Middle frontal gyrus (tissue), 1 donor: ENCODE results near the gene TRIM39.
"Not testable (repeated sequence)": the region's sequence is repeated elsewhere in the genome, so short reads cannot be mapped to it uniquely, and the experiment has no call there.

ENCODE experiments used
- DNase-seq: peaks from one replicate; pipeline ENCODE4 v3.0.0-alpha.2; 2015; ENCODE audit warnings: low spot score; ENCODE audit errors: extremely low spot score

Gene TRIM39

DNA sequence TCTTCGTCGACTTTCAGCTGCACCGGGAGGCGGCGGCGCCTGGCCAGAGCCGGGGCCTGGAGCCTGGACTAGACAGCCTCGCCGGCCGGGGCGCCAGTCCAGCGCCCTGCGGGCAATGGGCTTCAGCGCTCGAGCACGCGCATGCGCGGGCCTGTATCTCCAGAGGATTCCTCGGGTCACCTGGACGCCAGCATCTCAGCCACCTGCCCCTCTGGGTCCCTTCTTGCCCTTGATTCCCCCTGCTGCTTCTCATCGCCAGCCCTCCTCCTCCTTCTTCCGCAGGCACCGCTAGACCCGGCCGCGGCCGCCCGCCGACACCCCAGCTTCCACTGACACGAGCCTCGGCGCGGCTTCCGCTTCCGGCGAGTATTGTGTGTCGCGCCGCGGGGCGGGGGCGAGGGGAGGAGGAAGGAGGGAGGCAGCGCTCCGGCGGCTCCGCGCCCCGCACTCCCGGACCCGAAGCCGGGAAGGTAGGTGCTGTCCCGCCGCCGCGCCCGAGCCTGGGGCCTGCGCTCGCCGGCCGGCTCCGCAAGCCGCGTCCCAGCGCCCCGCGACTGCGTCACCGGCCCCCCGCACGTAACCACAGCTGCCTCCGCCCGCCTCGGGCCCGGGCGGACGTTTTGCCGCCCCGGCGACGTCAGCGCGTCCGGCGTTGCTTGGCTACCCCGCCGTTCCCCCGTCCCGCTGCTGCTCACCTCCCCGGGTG, at the start of gene TRIM39:
Gene TRIM39 (plus strand): TSS at position 402 of the 706 bp plus-strand sequence. CDS start 2,391 bp downstream, outside the sequence.
- peak; percentile 71 for DNase-seq

DNA sequence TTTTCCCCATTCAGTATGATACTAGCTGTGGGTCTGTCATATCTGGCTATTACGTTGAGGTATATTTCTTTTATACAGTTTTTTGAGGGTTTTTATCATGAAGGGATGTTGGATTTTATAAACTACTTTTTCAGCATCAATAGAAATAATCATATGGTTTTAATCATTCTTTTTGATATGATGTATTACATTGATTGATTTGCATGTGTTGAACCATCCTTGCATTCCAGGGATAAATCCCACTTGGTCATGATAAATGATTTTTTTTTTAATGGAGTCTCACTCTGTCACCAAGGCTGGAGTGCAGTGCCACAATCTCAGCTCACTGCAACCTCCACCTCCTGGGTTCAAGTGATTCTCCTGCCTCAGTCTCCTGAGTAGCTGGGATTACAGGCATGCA, 45.7 kb upstream of the TRIM39 start:
- DNase-seq, result not testable (repeated sequence)

DNA sequence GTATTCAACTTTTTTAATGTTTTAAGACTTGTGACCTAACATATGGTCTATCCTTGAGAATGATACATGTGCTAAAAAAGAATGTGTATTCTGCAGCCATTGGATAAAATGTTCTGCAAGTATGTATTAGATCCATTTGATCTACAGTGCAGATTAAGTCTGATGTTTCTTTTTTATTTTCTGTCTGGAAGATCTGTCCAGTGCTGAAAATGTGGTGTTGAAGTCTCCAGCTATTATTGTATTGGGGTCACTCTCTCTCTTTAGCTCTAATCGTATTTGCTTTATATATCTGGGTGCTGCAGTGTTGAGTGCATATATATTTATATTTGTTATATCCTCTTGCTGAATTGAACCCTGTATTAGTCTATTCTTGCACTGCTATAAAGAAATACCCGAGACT, 44.2 kb upstream of the TRIM39 start:
- no peak for DNase-seq

- no peak for DNase-seq
Measured at GRCh38 chr6:30283761-30284160, 43.0 kb upstream of the TRIM39 start.

GRCh38 chr6:30287139-30287538, 39.6 kb upstream of the TRIM39 start:
- DNase-seq, result no peak

DNA sequence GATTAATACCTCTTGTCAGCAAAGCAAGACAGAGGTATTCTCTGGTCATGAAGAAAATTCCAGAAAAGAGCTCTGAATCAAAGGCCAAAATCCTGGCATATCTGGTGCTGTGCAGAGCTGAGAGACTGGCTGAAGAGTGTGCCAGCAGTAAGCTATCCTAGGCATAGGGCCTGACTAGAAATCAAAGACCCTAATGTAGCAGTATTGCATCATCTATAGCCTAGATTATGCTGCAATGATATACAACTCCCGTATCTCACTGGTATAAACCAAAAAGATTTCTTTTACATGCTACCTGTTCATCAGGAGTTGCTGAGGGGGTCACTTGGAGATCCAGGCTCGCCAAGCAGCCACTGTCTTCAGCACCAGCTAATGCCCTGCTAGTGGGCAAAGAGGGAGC, 30.9 kb upstream of the TRIM39 start:
- no peak for DNase-seq

GRCh38 chr6:30304002-30304401, 22.7 kb upstream of the TRIM39 start:
- DNase-seq, result no peak

- DNase-seq, result no peak
Measured at GRCh38 chr6:30311101-30311500, 15.6 kb upstream of the TRIM39 start.

DNA sequence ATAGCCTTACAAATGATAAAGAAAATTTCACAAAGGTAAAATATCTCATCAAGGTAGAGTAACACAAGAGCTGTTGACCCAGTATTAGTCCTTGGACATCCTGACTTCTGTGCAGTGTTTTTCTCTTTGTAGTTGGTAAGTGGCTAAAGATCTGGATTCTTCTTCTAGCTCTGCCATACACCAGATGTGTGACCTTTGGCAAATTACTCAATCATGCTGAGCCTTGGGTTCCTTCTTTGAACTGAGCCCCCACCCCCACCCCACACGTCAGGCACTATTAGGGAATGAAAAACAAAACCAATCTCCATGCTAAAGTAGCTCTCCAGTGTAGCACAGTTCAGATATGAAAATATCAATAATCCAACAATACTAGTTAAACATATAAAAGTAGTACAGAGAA, 15.1 kb upstream of the TRIM39 start:
- DNase-seq, result no peak

DNA sequence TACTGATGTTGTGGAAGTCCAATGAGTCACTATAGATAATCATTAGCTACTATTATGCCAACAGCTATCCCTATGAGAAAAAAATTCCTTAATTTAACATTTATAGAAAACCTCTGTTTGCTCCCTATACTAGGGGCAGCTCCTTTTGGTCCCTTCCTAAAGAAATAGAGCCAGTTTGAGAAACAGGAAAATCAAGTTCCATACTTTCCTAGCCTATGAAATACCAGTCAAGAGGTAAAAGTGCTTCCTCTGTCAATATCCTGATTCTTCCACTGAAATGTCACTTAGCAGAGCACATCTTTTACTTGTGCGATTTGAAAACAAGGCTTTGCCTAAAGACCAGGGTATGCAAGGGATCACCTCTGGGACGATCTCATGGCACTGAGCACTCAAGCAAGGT, 14.5 kb upstream of the TRIM39 start:
- DNase-seq, result no peak

DNA sequence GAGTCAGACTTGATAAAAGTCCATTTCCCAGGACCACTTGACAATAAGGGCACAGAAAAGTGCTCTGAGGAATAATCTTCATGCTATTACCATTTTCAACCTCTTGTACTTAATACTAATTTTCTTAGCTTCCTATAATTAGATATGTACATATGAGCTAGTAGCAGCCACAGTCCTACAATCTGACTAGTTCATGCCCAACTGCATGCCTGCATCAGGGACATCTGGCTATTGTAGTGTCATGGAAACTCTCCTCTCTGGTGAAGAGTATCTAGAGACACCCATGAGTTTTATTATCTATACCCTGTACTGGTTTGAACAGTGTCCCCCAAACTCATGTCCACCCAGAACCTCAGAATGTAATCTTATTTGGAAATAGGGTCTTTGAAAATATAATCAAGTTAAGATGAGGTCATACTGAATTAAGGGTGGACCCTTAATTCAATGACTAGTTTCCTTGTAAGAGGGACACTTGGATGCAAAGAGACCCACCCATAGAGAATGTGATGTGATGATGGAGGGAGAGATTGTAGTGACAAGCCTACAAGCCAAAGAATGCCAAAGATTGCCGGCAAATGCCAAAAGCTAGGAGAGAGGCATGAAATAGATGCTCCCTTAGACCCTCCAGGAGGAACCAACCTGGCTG, 13.9 kb upstream of the TRIM39 start:
- no peak for DNase-seq

DNA sequence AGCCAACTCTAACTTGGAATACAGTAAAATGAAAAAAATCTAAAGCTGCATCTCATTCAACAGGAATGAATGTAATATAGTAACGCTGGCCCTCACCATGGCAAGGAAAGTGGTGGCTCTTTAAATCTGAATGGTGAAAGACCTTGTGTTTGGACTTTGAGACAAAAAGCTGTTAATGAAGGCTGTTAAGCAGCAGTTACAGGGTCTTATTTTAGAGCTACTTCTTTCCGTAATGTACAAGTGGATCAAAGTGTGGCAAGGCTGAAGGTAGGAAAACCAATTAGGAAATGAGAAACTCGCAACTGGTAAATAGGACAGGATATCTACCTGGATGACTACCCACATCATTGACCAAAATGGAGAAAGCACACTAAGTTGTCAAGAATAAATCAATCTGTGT, 11.6 kb upstream of the TRIM39 start:
- DNase-seq, result no peak

GRCh38 chr6:30317913-30318589, 8.7 kb upstream of the TRIM39 start:
- no peak for DNase-seq

GRCh38 chr6:30319146-30319835, 7.4 kb upstream of the TRIM39 start:
- no peak for DNase-seq

- DNase-seq, result no peak
Measured at GRCh38 chr6:30321692-30322388, 4.9 kb upstream of the TRIM39 start.

- DNase-seq, result no peak
Measured at GRCh38 chr6:30322527-30323501, 3.9 kb upstream of the TRIM39 start.

GRCh38 chr6:30323806-30324205, 2.9 kb upstream of the TRIM39 start:
- no peak for DNase-seq

GRCh38 chr6:30325150-30325872, 1.4 kb upstream of the TRIM39 start:
- no peak for DNase-seq

GRCh38 chr6:30325873-30326525, 728 bp upstream of the TRIM39 start:
- DNase-seq, result peak; percentile 65
